ENCODE measurements around the gene SDR9C7. TPM values are rescaled to one million over a fixed set of nuclear protein-coding genes. Genes with fewer than 3 reads are reported as not detected.
A peak's percentile ranks its signal among the peaks of the same experiment; 100 is the strongest.
"Not testable (repeated sequence)": the region's sequence is repeated elsewhere in the genome, so short reads cannot be mapped to it uniquely, and the experiment has no call there.

The SDR9C7 gene
- total and polyA plus RNA-seq, 8 donors = not detected

GRCh38 chr12:56897844-56898361, 36.3 kb downstream of the SDR9C7 start:
- ATAC-seq = peak in 1 of 4 donors; percentile 25
- H3K9me3 ChIP-seq = no peaks in the 10 kb centered on the region
- H3K27ac ChIP-seq = no peak overlapping the region
- H3K36me3 ChIP-seq = no peaks in the 10 kb centered on the region
- intact Hi-C loops (cut with DNase I) = no loop called here
- H3K27me3 ChIP-seq = no peaks in the 10 kb centered on the region
- H3K4me3 ChIP-seq = no peak overlapping the region
- H3K4me1 ChIP-seq = peaks cover 0 to 5% (median 0%) of the 10 kb centered on the region in 3 donors
- TF ChIP-seq, protein P1, sequence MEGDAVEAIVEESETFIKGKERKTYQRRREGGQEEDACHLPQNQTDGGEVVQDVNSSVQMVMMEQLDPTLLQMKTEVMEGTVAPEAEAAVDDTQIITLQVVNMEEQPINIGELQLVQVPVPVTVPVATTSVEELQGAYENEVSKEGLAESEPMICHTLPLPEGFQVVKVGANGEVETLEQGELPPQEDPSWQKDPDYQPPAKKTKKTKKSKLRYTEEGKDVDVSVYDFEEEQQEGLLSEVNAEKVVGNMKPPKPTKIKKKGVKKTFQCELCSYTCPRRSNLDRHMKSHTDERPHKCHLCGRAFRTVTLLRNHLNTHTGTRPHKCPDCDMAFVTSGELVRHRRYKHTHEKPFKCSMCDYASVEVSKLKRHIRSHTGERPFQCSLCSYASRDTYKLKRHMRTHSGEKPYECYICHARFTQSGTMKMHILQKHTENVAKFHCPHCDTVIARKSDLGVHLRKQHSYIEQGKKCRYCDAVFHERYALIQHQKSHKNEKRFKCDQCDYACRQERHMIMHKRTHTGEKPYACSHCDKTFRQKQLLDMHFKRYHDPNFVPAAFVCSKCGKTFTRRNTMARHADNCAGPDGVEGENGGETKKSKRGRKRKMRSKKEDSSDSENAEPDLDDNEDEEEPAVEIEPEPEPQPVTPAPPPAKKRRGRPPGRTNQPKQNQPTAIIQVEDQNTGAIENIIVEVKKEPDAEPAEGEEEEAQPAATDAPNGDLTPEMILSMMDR (IDR thresholded peaks at IDR 0.05) = no peak
- no peak for FAIRE-seq
- no peak for DNase-seq

DNA sequence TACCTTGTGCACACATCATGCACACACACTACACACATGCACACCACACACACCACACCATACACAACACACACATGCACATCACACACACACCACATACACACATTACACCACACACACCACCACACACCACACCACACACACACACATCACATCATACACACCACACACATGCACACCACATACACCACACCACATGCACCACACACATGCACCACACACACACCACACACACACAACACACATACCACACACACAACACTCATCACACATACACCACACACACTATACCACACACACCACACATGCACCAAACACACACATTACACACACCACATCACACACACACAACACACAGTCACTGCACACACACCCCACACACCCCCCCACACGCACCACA, 38.1 kb downstream of the SDR9C7 start:
- Histone ChIP-seq H3K4me3 (no peak overlapping the region), H3K9me3 (no peaks in the 10 kb centered on the region), H3K4me1 (peaks cover 0 to 5% (median 0%) of the 10 kb centered on the region in 3 donors), H3K36me3 (no peaks in the 10 kb centered on the region), H3K27me3 (no peaks in the 10 kb centered on the region), H3K27ac (no peak overlapping the region)
- TF ChIP-seq, protein P1 (IDR thresholded peaks at IDR 0.05) = no peak
- intact Hi-C loops (cut with DNase I) = no loop called here
- ATAC-seq (no peak), FAIRE-seq (no peak), DNase-seq (no peak)
- 59 to 62% methylated on average over 1 of the region's 1 CpG for WGBS, 2 donors

DNA sequence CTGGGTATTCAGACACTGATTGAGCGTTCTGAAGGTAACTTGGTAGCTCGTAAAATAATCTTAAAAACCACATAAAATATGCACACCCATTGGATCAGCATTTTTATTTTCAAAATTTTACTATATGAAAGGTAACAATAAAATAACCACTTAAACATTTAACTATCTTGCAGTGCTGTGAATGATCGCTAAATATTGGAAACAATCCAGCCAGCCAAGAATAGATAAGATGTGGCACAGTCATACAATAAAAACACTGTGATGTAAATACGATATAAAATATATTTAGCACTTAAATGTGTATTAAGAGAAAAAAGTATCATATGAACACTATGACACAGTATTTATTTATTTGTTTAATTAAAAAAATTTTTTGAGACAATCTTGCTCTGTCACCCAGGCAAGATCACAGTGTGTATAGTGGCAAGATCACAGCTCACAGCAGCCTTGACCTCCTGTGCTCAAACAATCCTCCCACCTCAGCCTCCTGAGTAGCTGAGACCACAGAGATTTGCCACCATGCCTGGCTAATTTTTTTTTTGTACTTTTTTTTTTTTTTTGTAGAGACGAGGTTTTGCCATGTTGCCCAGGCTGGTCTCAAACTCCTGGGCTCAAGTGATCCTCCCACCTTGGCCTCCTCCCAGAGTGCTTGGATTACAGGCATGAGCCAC, 39.4 kb downstream of the SDR9C7 start:
- Histone ChIP-seq H3K36me3 (no peaks in the 10 kb centered on the region), H3K4me3 (no peak overlapping the region), H3K9me3 (no peaks in the 10 kb centered on the region), H3K27ac (no peak overlapping the region), H3K4me1 (peaks cover 0 to 5% (median 0%) of the 10 kb centered on the region in 3 donors), H3K27me3 (no peaks in the 10 kb centered on the region)
- no peak for DNase-seq
- TF ChIP-seq, protein P1 (IDR thresholded peaks at IDR 0.05) = no peak
- no peak for FAIRE-seq
- 16 to 19% methylated on average over 5 of the region's 5 CpGs for WGBS, 2 donors
- ATAC-seq = peak in 2 of 4 donors; percentile 50 to 58
- intact Hi-C loops (cut with DNase I) = no loop called here

- ATAC-seq; DNase-seq; H3K4me3 ChIP-seq; H3K4me1 ChIP-seq; H3K27ac ChIP-seq; intact Hi-C loops (cut with DNase I); FAIRE-seq; H3K27me3 ChIP-seq; H3K9me3 ChIP-seq; H3K36me3 ChIP-seq: not testable (repeated sequence)
- whole genome bisulfite sequencing, 2 donors = 67 to 71% methylated on average over 3 of the region's 3 CpGs
Measured at GRCh38 chr12:56891885-56892284, 42.3 kb downstream of the SDR9C7 start.

- H3K9me3 ChIP-seq = no peaks in the 10 kb centered on the region
- H3K36me3 ChIP-seq = no peaks in the 10 kb centered on the region
- intact Hi-C loops (cut with DNase I) = no loop called here
- no peak overlapping the region for H3K27ac ChIP-seq
- DNase-seq (no peak), ATAC-seq (no peak), FAIRE-seq (no peak)
- WGBS, 2 donors = 32 to 45% methylated on average over 3 of the region's 3 CpGs
- TF ChIP-seq, protein P1 (IDR thresholded peaks at IDR 0.05) = no peak
- no peaks in the 10 kb centered on the region for H3K27me3 ChIP-seq
- no peaks in the 10 kb centered on the region for H3K4me1 ChIP-seq
- no peak overlapping the region for H3K4me3 ChIP-seq
Measured at GRCh38 chr12:56886319-56886718, 47.9 kb downstream of the SDR9C7 start.
